ENCODE data around the gene RPL13A.

The RPL13A gene

DNA sequence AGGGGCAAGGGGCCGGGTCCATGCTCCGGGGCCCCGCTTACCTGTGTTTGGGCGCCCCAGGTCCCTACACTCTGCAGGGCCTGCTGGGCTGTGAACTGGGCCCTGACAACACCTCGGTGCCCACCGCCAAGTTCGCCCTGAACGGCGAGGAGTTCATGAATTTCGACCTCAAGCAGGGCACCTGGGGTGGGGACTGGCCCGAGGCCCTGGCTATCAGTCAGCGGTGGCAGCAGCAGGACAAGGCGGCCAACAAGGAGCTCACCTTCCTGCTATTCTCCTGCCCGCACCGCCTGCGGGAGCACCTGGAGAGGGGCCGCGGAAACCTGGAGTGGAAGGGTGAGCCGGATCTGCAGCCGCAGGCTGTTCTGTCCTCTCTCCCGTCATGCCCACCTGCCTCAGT lies 26.7 kb downstream of the RPL13A start:
- Histone ChIP-seq H3K4me3 (peak overlapping the region; percentile 69 to 96 (median 76)), H3K36me3 (peaks cover 0 to 41% (median 0%) of the 10 kb centered on the region in 11 experiments; a peak in 9 of 22 replicates), H3K9ac (peak overlapping the region; percentile 85 to 95 (median 90))

DNA sequence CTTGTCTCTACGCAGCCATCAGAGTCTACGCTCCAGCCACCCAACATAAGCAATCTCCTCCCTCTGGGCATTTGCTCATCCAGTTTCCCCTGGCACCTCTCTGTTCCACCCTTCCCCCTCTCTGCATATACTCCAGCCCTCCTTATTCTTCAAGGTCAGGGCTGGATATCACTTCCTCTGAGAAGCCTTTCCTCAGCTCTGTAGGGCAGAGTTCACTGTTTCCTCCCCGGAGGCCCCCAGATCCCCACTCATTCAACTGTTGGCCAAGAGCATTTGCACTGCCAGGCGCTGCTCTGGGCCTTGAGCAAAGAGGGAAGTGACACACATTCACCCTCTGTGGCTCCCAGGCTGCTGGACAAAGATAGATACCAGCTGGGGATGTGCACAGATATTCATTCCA lies 28.4 kb downstream of the RPL13A start:
- no peaks in the 10 kb centered on the region for H3K9me3 ChIP-seq (replicated peaks in 1 of 11)
- peak overlapping the region; percentile 87 to 99 (median 95) for H3K4me2 ChIP-seq
- peak overlapping the region; percentile 58 to 98 (median 91); a peak in 21 of 22 replicates for H3K27ac ChIP-seq
- H3K27me3 ChIP-seq, result no peaks in the 10 kb centered on the region
- peaks cover 0 to 54% (median 8%) of the 10 kb centered on the region in 11 experiments; a peak in 15 of 22 replicates for H3K36me3 ChIP-seq
- peak overlapping the region; percentile 26 to 95 (median 86); a peak in 21 of 22 replicates for H3K9ac ChIP-seq
- TF ChIP-seq Cebpa-rat (IDR thresholded peaks at IDR 0.05), result peak in 8 of 11 experiments; percentile 62 to 93 (median 88); a peak in 16 of 22 replicates
- peaks cover 72 to 88% (median 76%) of the 10 kb centered on the region in 10 experiments for H3K4me1 ChIP-seq
- peaks cover 0 to 40% (median 0%) of the 10 kb centered on the region in 11 experiments; a peak in 7 of 22 replicates for H4K20me1 ChIP-seq
- peak overlapping the region in 8 of 10 experiments; percentile 12 to 96 (median 78); a peak in 13 of 20 replicates for H3K4me3 ChIP-seq

More for the DNA sequence above, 26.7 kb downstream of the RPL13A start:
- H3K27ac ChIP-seq, result peak overlapping the region; percentile 84 to 98 (median 92); a peak in 21 of 22 replicates
- peaks cover 0 to 27% (median 0%) of the 10 kb centered on the region in 11 experiments; a peak in 4 of 22 replicates for H4K20me1 ChIP-seq
- no peaks in the 10 kb centered on the region for H3K9me3 ChIP-seq (replicated peaks in 1 of 11)
- H3K27me3 ChIP-seq, result no peaks in the 10 kb centered on the region
- TF ChIP-seq Cebpa-rat (IDR thresholded peaks at IDR 0.05), result no peak
- peak overlapping the region; percentile 87 to 99 (median 95) for H3K4me2 ChIP-seq
- H3K4me1 ChIP-seq, result peaks cover 83 to 95% (median 88%) of the 10 kb centered on the region in 10 experiments

DNA sequence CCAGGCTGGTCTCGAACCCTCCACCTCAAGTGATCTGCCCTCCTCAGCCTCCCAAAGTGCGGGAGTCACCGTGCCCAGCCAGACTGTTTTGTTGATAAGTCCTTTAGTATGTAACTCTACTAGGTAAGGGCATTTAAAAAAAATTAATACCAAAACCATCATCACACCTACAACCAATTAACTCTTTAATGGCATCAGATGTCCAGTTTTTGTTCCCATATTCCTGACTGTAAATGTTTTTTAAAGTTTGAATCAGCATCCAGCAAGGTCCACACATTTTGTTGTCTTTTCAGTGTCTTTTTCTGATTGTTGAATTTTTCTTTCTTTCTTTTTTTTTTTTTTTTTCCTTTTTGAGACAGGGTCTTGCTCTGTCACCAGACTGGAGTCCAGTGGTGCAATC lies 30.6 kb downstream of the RPL13A start:
- peaks cover 55 to 94% (median 58%) of the 10 kb centered on the region in 10 experiments for H3K4me1 ChIP-seq
- H3K9ac ChIP-seq, result peak overlapping the region in 6 of 11 experiments; percentile 57 to 91 (median 69); a peak in 7 of 22 replicates
- H3K27ac ChIP-seq, result peak overlapping the region in 9 of 11 experiments; percentile 80 to 98 (median 93); a peak in 13 of 22 replicates
- peaks cover 0 to 74% (median 26%) of the 10 kb centered on the region in 11 experiments; a peak in 15 of 22 replicates for H3K36me3 ChIP-seq
- peaks cover 0 to 48% (median 3%) of the 10 kb centered on the region in 11 experiments; a peak in 7 of 22 replicates for H4K20me1 ChIP-seq
- H3K4me3 ChIP-seq, result 0 out of 20 replicates have a peak overlapping the region, but pooled peaks of 1 of the 10 experiments have one; percentile 33
- H3K4me2 ChIP-seq, result peak overlapping the region; percentile 87 to 99 (median 95); a peak in 21 of 22 replicates
- no peaks in the 10 kb centered on the region for H3K9me3 ChIP-seq (replicated peaks in 1 of 11)
- TF ChIP-seq Cebpa-rat (IDR thresholded peaks at IDR 0.05), result no peak
- H3K27me3 ChIP-seq, result no peaks in the 10 kb centered on the region

DNA sequence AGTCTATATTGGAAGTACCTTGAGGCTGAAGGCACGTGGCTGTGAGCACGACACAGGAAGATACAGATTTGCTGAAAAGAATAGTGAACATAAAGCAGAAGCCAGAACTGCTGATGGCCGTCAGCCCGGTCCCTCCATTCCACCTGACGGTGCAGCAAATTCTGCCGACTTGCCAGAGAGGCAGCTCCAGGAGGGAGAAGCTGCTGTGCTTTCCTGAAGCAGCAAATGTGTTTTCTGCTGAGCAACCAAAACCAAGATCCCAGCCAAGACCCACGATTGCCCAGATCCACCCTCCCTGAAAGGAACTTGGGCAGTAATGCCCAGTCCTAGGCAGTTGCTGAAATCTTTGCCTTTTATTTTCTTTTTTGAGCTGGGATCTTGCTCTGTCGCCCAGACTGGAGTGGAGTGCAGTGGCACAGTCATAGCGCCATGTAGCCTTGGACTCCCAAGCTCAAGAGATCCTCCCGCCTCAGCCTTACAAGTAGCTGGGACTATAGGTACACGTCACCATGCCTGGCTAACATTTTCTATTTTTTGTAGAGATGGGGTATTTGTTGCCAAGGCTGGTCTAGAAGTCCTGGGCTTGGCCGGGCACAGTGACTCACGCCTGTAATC lies 33.4 kb downstream of the RPL13A start:
- H3K4me3 ChIP-seq, result no peak overlapping the region
- H3K9ac ChIP-seq, result peak overlapping the region in 3 of 11 experiments; percentile 28 to 59 (median 53); a peak in 4 of 22 replicates
- no peaks in the 10 kb centered on the region for H3K9me3 ChIP-seq (replicated peaks in 1 of 11)
- TF ChIP-seq Cebpa-rat (IDR thresholded peaks at IDR 0.05), result no peak
- H3K4me1 ChIP-seq, result peaks cover 28 to 76% (median 38%) of the 10 kb centered on the region in 10 experiments
- no peaks in the 10 kb centered on the region for H3K27me3 ChIP-seq
- peaks cover 0 to 58% (median 19%) of the 10 kb centered on the region in 11 experiments; a peak in 13 of 22 replicates for H4K20me1 ChIP-seq
- peaks cover 0 to 88% (median 45%) of the 10 kb centered on the region in 11 experiments; a peak in 16 of 22 replicates for H3K36me3 ChIP-seq
- peak overlapping the region in 3 of 11 experiments; percentile 48 to 99 (median 52); a peak in 7 of 22 replicates for H3K4me2 ChIP-seq
- peak overlapping the region in 3 of 11 experiments; percentile 57 to 66 (median 64); a peak in 5 of 22 replicates for H3K27ac ChIP-seq

DNA sequence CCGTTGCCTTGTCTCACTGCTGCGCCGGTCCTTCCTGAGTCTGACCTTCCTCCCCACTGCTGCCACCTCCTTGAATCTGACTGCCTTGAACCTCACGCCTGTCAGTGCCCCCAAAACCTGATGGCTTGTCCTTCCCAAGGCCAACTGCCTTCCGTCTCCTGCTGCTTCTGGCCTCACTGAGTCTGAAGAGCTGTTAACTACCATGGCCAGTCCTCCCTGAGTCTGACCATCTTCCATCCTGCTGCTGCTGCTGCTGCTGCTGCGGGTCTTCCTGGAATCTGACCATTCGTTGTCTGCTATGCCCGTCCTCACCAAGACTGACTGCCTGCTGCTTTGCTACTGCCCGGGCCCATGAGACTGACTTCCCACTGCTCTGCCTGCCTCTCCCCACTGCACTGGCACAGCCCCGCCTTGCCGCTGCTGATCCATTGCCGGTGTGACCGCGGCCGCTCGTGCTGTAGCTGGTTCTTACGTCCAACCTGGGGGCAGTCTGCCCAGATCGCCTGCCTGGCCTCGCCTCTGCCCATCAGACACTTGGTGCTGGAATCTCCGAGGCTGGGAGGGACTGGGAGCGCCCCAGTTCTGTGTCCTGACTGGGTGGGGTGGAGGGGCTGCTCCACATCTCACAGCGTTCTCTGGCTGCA lies 37.5 kb downstream of the RPL13A start:
- no peak overlapping the region for H3K4me2 ChIP-seq
- H3K27me3 ChIP-seq, result peaks cover 0 to 9% (median 0%) of the 10 kb centered on the region in 11 experiments; a peak in 2 of 22 replicates
- peaks cover 0 to 63% (median 19%) of the 10 kb centered on the region in 11 experiments; a peak in 13 of 22 replicates for H4K20me1 ChIP-seq
- H3K4me3 ChIP-seq, result no peak overlapping the region
- no peak overlapping the region for H3K27ac ChIP-seq
- H3K36me3 ChIP-seq, result peaks cover 0 to 92% (median 58%) of the 10 kb centered on the region in 11 experiments; a peak in 16 of 22 replicates
- TF ChIP-seq Cebpa-rat (IDR thresholded peaks at IDR 0.05), result no peak
- H3K9me3 ChIP-seq (replicated peaks in 1 of 11), result no peaks in the 10 kb centered on the region
- peak overlapping the region in 1 of 11 experiments; percentile 46; a peak in 1 of 22 replicates for H3K9ac ChIP-seq
- H3K4me1 ChIP-seq, result peaks cover 14 to 54% (median 22%) of the 10 kb centered on the region in 10 experiments; a peak in 19 of 20 replicates

DNA sequence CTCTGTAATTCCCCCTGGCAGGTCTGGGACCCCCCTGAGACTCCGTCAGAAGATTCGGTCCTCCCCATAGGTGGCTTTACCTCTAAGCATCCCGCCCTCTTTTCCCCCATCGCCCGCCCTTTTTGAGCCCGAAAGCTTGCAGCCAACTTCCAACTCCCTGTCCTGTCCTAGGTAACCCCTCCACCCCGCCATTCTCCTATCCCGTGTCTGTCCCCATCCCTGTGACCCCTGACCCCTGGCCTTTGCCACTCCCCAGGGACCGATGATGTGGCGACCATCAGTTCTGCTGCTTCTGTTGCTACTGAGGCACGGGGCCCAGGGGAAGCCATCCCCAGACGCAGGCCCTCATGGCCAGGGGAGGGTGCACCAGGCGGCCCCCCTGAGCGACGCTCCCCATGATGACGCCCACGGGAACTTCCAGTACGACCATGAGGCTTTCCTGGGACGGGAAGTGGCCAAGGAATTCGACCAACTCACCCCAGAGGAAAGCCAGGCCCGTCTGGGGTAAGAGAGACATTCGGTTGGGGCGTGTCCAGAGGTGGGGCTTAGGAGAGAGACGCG lies 40.9 kb downstream of the RPL13A start:
- peak overlapping the region in 6 of 10 experiments; percentile 0 to 42 (median 32); a peak in 6 of 20 replicates for H3K4me3 ChIP-seq
- peak overlapping the region; percentile 71 to 91 (median 79) for H3K4me2 ChIP-seq
- H3K27me3 ChIP-seq, result peaks cover 0 to 19% (median 8%) of the 10 kb centered on the region in 11 experiments; a peak in 15 of 22 replicates
- peaks cover 20 to 35% (median 24%) of the 10 kb centered on the region in 10 experiments; a peak in 19 of 20 replicates for H3K4me1 ChIP-seq
- H4K20me1 ChIP-seq, result peaks cover 0 to 66% (median 16%) of the 10 kb centered on the region in 11 experiments; a peak in 14 of 22 replicates
- TF ChIP-seq Cebpa-rat (IDR thresholded peaks at IDR 0.05), result no peak
- H3K9ac ChIP-seq, result peak overlapping the region in 2 of 11 experiments; percentile 36 to 43; a peak in 3 of 22 replicates
- H3K27ac ChIP-seq, result no peak overlapping the region; a peak in 1 of 22 replicates
- peaks cover 0 to 95% (median 32%) of the 10 kb centered on the region in 11 experiments; a peak in 14 of 22 replicates for H3K36me3 ChIP-seq
- H3K9me3 ChIP-seq (replicated peaks in 1 of 11), result no peaks in the 10 kb centered on the region

- peaks cover 0 to 32% (median 17%) of the 10 kb centered on the region in 11 experiments; a peak in 16 of 22 replicates for H3K27me3 ChIP-seq
- H4K20me1 ChIP-seq, result peaks cover 0 to 63% (median 14%) of the 10 kb centered on the region in 11 experiments; a peak in 13 of 22 replicates
- no peak overlapping the region for H3K9ac ChIP-seq
- H3K9me3 ChIP-seq (replicated peaks in 1 of 11), result no peaks in the 10 kb centered on the region
- H3K4me3 ChIP-seq, result no peak overlapping the region
- H3K4me1 ChIP-seq, result peaks cover 39 to 59% (median 46%) of the 10 kb centered on the region in 10 experiments
- no peak for TF ChIP-seq Cebpa-rat (IDR thresholded peaks at IDR 0.05)
- no peak overlapping the region for H3K27ac ChIP-seq
- H3K36me3 ChIP-seq, result peaks cover 0 to 71% (median 14%) of the 10 kb centered on the region in 11 experiments; a peak in 13 of 22 replicates
- H3K4me2 ChIP-seq, result no peak overlapping the region
These were observed 43.3 kb downstream of the RPL13A start for GRCh38 chr19:49530708-49531107.
